GM18907 (cell line): ENCODE results near the gene FCHO1.
"Not testable (repeated sequence)": the region's sequence is repeated elsewhere in the genome, so short reads cannot be mapped to it uniquely, and the experiment has no call there.

Experiments
- ATAC-seq: cut with Tn5 transposase; IDR thresholded peaks from one replicate; pipeline ENCODE4 v1.9.1; 2021; ENCODE audit warnings: mild to moderate bottlenecking, moderate library complexity; ENCODE audit not compliant: unreplicated experiment

The FCHO1 gene

DNA sequence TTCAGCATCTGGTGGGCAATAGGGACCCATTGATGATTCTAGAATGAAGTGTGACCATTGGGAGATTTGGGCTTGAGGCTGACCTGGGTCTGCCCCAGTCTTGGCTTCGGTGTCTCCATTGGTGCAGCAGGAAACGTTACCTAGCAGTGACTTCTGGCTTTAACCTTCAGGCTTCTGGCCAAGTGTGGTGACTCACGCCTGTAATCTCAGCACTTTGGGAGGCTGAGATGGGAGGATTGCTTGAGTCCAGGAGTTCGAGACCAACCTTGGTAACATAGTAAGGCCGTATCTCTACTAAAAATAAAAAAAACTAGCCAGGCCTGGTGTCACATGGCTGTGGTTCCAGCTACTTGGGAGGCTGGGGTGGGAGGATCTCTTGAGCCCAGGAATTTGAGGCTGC is 7.2 kb downstream of the FCHO1 start:
- ATAC-seq = no peak

DNA sequence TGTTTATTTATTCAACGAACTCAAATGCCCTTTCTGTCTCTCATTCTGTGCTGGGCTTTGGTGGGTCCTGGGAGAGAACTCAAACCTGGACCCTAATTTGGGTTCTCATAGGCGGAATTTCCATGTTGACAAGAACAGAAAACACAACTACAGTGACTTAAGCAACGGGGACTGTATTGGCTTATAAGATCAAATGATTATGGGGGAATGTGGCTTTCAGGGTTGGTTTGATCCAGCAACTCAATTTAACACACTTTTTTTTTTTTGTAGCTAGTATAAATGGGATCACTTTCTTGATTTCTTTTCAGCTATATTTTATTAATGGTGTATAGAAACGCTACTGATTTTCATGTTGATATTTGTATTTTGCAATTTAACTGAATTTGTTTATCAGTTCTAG is 9.9 kb downstream of the FCHO1 start:
- ATAC-seq = no peak

DNA sequence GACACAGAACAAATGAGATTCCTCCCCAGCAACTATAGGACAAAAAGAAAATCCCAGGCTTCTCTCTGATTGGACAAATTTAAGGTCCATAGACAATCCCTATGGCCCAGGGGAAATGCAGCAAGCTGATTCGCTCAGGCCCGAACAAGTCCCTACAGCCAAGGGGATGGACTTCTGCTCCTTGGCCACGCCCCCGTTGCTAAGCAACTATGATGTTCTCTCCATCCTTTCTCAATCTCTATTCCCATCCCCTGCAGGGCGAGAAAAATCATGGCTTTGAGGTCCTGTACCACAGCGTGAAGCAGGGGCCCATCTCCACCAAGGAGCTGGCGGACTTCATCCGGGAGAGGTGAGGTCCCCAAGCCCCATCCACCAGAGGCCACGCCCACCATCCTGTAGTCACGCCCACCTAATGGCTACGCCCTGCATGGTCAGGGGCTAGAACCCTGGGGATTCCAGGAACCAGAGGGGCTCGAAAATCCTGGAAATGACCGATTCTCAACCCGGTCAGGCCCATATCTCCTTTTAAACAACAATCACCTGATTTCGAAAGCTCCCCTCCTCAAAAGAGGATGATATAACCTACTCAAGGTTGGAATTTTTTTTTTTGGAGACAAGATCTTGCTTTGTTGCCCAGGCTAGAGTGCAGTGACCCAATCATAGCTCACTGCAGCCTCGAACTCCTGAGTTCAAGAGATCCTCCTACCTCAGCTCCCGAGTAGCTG is 11.4 kb downstream of the FCHO1 start:
- ATAC-seq = no peak

DNA sequence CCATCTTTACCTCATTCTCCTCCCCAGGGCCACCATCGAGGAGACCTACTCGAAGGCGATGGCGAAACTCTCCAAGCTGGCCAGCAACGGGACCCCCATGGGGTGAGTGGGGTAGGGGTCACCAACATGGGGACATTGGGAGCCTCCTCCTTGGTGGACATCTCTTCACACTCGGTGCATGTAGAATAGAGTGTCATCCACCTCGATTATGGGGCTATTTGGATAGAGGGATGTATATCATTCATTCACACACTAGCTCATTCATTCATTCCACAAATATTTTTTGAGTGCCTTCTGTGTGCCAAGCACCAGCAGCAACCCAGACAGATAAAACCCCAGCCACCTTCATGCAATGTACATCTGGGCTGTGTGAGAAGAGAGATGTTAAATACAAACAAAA is 13.1 kb downstream of the FCHO1 start:
- ATAC-seq = no peak

DNA sequence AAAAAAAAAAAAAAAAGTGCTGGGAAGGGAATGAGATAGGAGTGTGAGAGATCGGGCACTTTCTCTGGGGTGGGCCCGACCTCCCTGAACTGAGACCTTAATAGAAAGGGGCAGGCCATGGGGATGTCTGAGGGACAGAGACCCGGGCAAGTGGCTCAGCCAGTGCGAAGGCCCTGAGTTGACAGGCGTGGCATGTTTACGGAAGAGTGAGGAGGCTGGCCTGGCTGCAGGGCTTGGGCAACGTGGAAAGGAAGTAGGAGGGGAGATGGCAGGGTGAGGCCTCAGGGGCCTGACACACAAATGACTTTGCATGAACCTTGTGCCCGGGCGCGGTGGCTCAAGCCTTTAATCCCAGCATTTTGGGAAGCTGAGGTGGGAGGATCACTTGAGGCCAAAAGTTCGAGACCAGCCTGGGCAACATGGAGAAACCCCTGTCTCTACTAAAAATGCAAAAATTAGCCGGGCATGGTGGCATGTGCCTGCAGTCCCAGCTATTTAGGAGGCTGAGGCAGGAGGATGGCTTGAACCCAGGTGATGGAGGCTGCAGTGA is 13.9 kb downstream of the FCHO1 start:
- ATAC-seq = no peak

DNA sequence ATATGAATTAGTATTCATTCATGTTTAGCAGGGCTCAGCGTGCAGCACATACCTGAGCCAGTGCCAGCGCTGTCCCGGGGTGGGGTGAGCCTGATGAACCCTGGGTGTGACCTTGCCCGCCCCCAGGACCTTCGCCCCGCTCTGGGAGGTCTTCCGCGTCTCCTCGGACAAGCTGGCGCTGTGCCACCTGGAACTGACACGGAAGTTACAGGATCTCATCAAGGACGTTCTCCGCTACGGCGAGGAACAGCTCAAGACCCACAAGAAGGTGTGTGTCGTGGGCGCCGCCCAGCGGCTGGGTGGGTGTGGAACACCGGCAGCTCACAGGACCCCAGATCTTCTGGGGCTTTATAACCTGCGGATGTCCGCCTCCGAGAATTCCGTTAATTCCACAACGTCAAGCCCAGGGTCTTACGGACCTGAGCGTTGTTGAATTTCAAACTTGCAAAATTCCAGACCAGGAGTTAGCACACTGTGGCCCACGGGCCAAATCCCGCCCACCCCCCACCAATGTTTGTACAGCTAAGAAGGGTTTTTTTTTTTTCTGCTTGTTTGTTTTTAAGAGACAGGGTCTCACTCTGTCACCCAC is 15.4 kb downstream of the FCHO1 start:
- no peak for ATAC-seq

DNA sequence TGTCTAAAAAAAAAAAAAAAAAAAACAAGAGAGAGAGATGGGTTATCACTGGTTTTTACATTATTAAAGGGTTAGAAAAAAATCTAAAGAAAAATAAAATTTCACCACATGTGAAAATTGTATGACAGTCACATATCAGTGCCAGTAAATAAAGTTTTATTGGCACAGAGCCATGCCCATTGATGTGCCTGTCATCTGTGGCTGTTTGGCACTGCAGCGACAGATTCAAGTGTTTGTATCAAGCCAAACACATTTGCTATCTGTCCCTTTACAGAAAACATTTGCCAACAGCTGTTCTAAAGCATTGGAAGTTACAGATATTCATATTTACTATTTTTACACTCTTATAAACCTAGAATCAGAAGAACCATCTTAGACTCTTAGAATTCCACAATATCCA is 16.3 kb downstream of the FCHO1 start:
- ATAC-seq = no peak

DNA sequence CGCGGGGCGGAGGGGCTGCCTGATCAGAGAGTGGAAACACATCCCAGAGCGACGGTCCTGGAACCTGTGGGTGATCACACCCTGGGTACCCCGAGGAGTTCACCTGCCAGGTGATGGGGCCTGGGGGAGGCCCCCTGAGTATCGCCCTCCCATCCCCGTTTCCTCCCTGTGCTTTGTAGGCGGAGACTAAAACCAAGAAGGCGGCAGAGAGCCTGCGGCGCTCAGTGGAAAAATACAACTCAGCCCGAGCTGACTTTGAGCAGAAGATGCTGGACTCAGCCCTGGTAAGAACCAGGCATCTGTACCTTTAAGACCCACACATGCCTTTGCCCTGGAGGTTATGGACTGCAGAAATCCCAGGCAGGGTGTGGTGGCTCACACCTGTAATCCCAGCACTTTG is 19.3 kb downstream of the FCHO1 start:
- ATAC-seq = no peak

DNA sequence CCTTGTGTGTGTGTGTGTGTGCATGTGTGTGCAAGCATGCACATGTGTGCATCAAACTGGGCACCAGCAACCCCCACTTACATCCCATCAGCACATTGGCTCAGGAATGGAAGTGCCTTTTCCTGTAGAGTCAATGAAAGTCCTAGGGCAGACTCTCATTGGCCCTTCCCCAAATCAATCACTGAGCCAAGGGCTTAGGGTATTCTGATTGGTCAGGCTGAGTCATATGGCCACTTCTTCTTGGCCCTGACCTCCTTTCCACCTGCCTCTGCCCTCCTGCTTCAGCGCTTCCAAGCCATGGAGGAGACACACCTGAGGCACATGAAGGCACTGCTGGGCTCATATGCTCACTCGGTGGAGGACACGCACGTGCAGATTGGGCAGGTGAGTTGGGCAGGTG is 20.9 kb downstream of the FCHO1 start:
- no peak for ATAC-seq

DNA sequence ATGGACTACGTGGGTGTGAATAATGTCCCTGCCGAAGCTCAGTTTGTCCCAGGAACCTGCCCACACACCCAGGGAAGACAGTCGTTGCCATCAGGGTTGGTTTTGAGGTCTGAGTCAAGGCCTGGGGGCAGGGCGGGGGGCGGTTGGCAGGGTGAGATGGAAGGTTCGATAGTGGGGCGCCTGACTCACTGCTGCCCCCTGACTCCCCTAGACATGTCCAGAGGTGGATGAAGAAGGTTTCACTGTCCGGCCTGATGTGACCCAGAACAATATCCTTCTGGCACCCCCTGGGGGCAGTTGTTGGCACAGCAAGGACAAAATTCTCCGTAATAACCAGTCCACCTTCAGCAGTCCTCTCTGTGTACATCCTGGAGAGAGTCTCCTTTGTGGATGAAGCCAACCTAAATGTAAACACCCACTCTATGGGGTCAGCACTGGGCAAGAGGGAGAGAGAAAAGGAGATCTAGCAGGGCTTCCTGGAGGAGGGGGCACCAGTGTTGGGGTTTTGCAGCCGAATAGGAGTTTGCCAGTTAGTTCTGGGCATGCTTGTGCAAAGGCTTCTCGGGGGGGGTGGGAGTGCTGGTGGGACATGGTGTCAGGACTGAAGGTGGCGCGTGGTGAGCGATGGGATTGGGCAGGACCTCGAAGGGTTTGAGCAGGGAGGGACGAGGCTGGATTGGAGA is 24.1 kb downstream of the FCHO1 start:
- ATAC-seq = no peak

DNA sequence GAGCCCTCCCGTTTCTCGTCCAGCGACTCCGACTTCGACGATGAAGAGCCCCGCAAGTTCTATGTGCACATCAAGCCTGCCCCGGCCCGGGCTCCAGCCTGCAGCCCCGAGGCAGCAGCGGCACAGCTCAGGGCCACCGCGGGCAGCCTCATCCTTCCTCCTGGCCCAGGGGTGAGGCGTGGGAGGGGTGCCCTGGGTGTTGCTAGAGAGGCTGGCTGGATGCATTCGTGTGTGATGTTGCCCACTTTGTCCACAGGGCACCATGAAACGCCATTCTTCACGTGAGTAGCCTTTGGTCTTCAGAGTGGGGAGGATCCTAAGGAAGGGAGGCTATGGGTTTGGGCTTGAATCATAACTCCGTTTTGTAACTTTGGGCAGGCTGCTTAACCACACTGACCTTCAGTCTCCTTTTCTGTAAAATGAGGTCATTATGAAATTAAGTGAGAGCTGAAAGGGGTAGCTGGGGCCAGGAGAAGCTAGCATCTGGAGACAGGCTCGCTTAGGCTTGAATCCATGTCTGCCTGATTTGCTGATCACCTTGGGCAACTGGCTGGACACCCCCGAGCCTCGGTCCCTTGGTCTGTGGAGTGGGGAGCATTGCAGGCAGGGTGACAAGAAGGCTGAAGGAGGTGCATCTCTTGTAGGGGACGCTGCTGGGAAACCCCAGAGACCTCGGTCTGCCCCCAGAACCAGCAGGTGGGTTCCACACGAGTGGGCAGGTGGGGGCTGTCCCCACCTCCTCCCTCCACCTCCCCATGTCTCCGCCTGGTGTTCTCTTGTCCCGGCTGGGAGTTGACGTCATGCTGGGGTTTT is 24.9 kb downstream of the FCHO1 start:
- peak; percentile 68 for ATAC-seq

DNA sequence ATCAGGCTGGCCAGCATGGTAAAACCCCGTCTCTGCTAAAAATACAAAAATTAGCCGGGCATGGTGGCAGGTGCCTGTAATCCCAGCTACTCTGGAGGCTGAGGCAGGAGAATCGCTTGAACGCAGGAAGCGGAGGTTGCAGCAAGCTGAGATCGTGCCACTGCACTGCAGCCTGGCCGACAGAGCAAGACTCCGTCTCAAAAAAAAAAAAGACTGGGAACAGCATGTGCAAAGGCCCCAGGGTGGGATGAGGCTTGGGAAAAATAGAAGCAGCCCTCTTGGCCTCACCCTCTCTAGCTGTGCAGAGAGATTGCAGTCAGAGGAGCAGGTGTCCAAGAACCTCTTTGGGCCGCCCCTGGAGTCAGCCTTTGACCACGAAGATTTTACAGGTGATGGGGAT is 26.6 kb downstream of the FCHO1 start:
- not testable (repeated sequence) for ATAC-seq

DNA sequence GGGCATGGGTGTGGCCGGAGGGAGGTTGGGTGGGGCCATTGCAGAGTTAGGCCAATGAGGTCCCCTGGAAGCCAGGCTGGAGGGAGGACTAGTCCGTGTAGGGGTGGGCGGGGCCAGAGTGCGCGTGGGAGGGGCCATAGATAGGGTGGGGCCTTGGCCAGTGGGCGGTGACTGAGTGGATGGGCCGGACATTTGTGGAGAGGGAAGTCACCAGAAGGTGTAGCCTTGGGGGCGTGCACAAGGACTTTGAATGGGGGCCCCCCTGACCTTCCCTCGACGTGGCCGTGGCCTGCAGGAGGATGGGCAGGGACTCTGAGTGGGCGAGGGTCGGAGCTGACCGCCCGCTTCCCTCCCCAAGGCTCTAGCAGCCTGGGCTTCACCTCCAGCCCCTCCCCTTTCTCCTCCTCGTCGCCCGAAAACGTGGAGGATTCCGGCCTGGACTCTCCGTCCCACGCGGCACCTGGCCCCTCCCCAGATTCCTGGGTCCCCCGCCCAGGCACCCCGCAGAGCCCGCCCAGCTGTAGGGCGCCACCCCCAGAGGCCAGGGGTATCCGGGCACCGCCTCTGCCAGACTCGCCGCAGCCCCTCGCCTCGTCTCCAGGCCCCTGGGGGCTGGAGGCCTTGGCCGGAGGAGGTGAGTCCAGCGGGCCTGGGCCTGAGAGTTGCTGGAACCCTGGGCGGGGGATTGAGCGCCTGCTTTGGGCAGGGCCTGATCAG is 27.1 kb downstream of the FCHO1 start:
- no peak for ATAC-seq

DNA sequence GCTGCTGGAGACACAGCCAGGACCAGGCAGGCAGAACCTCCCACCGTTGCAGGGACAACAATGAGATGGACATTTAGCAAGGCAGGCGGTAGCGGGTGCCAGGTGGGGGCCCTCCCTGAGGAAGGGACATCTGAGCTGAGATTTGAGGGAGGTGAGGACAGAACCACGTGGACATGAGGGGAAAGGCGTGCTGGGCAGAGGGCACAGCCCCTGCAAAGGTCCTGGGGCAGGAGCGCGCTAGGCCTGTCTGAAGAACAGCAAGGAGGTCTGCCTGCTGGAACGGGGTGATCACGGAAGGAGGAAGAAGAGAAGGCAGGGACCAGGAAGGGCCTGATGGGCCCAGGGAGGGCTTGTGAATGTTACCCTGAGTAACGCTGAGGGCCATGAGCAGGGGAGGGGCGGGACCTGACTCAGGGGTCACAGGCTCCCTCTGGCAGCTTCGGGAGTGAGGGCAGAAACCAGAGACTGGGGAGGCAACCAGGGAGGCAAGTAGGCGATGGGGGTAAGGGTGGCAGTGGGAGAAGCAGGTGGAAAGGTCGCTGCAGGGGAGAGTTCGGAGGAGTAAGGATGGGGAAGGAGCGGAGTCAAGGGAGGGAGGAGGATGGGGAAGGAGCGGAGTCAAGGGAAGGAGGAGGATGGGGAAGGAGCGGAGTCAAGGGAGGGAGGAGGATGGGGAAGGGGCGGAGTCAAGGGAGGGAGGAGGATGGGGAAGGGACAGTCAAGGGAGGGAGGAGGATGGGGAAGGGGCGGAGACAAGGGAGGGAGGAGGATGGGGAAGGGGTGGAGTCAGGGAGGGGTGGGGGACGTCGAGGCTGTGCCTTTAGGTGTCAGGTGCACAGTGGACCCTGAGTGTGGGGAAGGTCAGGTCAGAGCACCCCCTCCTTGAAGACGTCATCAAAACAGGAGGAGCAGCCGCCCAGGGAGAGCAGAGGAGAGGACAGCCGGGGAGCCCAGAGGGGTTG is 28.0 kb downstream of the FCHO1 start:
- ATAC-seq = no peak

DNA sequence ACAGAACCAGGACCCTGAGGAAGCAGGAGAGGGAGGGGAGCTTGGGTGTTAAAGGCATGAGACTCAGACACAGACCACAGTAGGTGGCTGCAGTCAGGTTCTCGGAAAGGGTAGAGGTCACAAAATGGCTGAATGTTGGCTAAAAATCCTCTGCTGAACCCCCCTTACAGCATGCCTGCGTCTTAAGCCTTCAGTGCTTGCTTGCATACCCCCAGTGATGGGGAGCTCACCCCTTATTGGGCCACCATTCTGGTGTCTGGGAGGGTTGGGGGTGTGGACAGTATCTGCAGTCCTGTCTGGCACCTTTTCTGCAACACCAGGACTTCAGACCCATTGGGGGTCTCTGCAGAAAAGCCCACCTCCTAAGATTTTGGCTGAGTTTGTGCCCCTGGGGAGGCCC is 29.5 kb downstream of the FCHO1 start:
- no peak for ATAC-seq

DNA sequence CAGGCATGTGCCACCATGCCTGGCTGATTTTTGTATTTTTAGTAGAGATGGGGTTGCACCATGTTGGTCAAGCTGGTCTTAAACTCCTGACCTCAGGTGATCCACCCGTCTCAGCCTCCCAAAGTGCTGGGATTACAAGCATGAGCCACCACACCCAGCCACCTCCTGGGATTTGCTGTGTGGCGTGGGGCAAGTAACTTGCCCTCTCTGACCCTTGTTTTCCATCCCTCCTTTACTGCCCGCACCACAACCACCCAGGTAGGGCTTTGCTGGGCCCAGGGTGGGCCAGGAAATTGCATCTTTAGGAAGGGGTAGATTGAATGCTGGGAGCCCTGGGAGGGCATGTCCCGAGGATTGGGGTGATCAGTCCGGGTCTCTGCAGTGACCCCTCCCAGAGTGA is 32.4 kb downstream of the FCHO1 start:
- ATAC-seq = not testable (repeated sequence)

DNA sequence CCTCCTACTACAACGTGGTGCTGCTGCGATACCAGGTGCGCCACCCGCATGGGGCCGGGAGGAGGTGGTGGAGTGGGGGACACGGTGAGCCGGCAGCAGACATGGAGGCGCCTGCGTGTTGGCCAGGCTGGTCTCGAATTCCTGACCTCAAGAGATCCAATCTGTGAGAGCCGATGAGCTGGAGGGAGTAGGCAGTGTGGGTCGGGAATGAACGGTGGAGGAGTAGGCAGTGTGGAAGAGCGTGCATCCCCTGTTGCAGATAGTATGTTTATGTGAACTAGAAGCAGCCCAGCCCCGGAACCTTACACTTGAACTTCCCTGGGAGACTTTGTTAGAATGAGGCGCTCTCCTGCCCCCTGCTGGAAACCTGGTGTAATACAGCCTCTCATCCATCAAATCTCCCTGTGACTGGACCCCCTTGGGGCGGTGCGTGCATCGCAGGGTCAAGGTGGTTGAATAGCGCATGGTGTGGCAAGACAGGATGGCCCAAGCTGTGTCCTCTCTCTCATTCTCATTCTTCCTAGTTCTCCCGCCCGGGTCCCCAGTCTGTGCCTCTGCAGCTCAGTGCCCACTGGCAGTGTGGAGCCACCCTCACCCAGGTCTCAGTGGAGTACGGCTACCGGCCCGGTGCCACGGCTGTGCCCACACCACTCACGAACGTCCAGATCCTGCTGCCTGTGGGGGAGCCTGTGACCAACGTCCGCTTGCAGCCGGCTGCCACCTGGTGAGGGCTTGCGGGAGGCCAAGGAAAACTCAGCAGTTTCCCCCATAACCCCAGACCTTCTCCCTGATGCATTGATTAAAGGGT is 33.1 kb downstream of the FCHO1 start:
- ATAC-seq = no peak

DNA sequence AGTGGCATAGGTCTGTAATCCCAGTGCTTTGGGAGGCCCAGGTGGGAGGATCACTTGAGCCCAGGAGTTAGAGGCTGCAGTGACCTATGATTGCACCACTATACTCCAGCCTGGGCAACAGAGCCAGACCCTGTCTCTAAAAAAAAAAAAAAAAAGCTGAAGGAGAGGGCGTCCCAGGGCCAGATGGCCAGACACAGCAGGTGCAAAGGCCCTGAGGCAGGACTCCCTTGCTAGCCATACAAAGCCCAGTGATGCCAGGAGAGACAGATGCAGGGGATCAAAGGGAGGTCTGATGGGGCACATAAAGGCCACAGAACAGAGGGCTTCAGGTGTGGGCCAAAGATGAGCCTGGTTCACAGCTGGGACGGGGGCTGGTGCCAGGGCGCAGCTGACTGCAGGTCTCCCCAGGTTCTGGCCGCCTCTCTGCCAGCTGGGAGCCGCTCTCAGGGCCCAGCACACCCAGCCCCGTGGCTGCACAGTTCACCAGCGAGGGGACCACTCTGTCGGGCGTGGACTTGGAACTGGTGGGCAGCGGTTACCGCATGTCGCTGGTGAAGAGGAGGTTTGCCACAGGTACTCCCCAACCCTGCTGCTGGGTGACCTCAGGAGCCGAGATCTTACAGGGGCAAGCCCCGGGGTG is 36.1 kb downstream of the FCHO1 start:
- no peak for ATAC-seq
